GM10248 (cell line): ENCODE data around the gene MORN3.
A peak's percentile ranks its signal among the peaks of the same experiment; 100 is the strongest.
"Not testable (repeated sequence)": the region's sequence is repeated elsewhere in the genome, so short reads cannot be mapped to it uniquely, and the experiment has no call there.

ENCODE experiments used
- CTCF ChIA-PET: fragments of 300-600 bp; sonication (Branson Sonifier 250); formaldehyde crosslinking; extraction: SDS; loops from one replicate; lab custom pipeline; 2021; ENCODE audit warnings: antibody characterized with exemption; lab: Yijun Ruan, JAX
- POLR2A ChIA-PET: fragments of 350-650 bp; sonication (Branson Sonifier 250); formaldehyde crosslinking; extraction: SDS; loops from one replicate; lab custom pipeline; 2020; ENCODE audit warnings: antibody characterized with exemption; lab: Yijun Ruan, JAX
- DNase-seq: peaks from one replicate; pipeline ENCODE4 v3.0.0; 2012; ENCODE audit errors: extremely low spot score
- CTCF ChIP-seq: IDR thresholded peaks from 2 replicates; pipeline ENCODE4 v1.5.1; 2012; ENCODE audit warnings: mild to moderate bottlenecking, low read depth; ENCODE audit errors: extremely low read depth, missing control alignments, control extremely low read depth

Gene MORN3

GRCh38 chr12:121648458-121649028 lies 20.9 kb downstream of the MORN3 start:
- no peak for TF ChIP-seq CTCF
- no peak for DNase-seq
- POLR2A ChIA-PET: interaction anchor here (0.6 kb wide), 2 partner anchors 1090 to 1152 kb away, joined by 3 to 6 read pairs; no protein-coding TSS in a partner anchor
- CTCF ChIA-PET: interaction anchor here (0.8 to 2.0 kb wide), 4 partner anchors 13 to 148 kb away, joined by 3 to 5 read pairs (median 4); no protein-coding TSS in a partner anchor

- ChIA-PET POLR2A (no interaction called here), CTCF (interaction anchor here (1.3 to 2.3 kb wide), 4 partner anchors 10 to 137 kb away, joined by 3 to 5 read pairs (median 4); partner anchors contain the start of gene ORAI1)
- DNase-seq: no peak
- TF ChIP-seq CTCF: no peak
These were observed 28.2 kb downstream of the MORN3 start for GRCh38 chr12:121641343-121641630.

GRCh38 chr12:121638298-121639202 lies 30.9 kb downstream of the MORN3 start:
- DNase-seq: no peak
- ChIA-PET POLR2A (interaction anchor here (1.0 kb wide), 1 partner anchor 11 kb away, joined by 3 read pairs; no protein-coding TSS in a partner anchor), CTCF (interaction anchor here (1.2 to 5.6 kb wide), 8 partner anchors 8 to 195 kb away, joined by 3 to 53 read pairs (median 5); partner anchors contain the start of gene ORAI1)
- no peak for TF ChIP-seq CTCF

- CTCF ChIA-PET: interaction anchor here (1.0 to 5.6 kb wide), 11 partner anchors 10 to 194 kb away, joined by 3 to 53 read pairs (median 5); partner anchors contain the start of gene ORAI1
- POLR2A ChIA-PET: interaction anchor here (0.5 to 0.8 kb wide), 2 partner anchors 9 to 11 kb away, joined by 3 to 7 read pairs; partner anchors contain the start of gene ORAI1
- peak; percentile 68 for DNase-seq
- TF ChIP-seq CTCF: no peak
These were observed 32.1 kb downstream of the MORN3 start for GRCh38 chr12:121637231-121637914.

- DNase-seq: no peak
- ChIA-PET CTCF (interaction anchor here (0.9 to 5.6 kb wide), 5 partner anchors 8 to 134 kb away, joined by 3 to 53 read pairs (median 4); partner anchors contain the start of genes MORN3 and ORAI1), POLR2A (interaction anchor here (0.6 kb wide), 1 partner anchor 1799 kb away, joined by 3 read pairs; no protein-coding TSS in a partner anchor)
- TF ChIP-seq CTCF: no peak
These were observed 34.6 kb downstream of the MORN3 start for GRCh38 chr12:121634836-121635235.

GRCh38 chr12:121633833-121634196 lies 35.6 kb downstream of the MORN3 start:
- POLR2A ChIA-PET, DNase-seq, CTCF ChIA-PET: not testable (repeated sequence)
